B cell (primary cell): ENCODE measurements around the gene TSPAN33. TPM values are rescaled to one million over a fixed set of nuclear protein-coding genes. Genes with fewer than 3 reads are reported as not detected.
A peak's percentile ranks its signal among the peaks of the same experiment; 100 is the strongest.

Source experiments
- ATAC-seq: fragments of 200-7000 bp; cut with Tn5 transposase; one replicate; pipeline ENCODE4 v1.10.0; 2021; ENCODE audit warnings: low read depth, mild to moderate bottlenecking, moderate number of reproducible peaks, moderate library complexity
- CTCF ChIA-PET: fragments of 350-600 bp; sonication (Branson Sonifier 250); formaldehyde crosslinking; loops from one replicate; lab custom pipeline; 2021; ENCODE audit warnings: antibody characterized with exemption, inconsistent platforms; lab: Charles Lee
- POLR2A ChIA-PET: fragments of 350-600 bp; sonication (Branson Sonifier 250); formaldehyde crosslinking; loops from one replicate; lab custom pipeline; 2021; ENCODE audit warnings: antibody characterized with exemption; lab: Charles Lee
- DNase-seq: peaks from one replicate; pipeline ENCODE4 v3.0.0; 2013
- H2AFZ ChIP-seq: 2 replicates; pipeline ENCODE4 v1.6.1; 2012; ENCODE audit warnings: mild to moderate bottlenecking, low read depth, low read length; ENCODE audit not compliant: insufficient read depth, poor library complexity, severe bottlenecking
- H3K27ac ChIP-seq, 2 donors: 1 replicate in 1 of 2; 2 replicates in 1 of 2; pipeline ENCODE4 v1.5.1; 2012 to 2013; ENCODE audit warnings: low read length in 2 of 2, mild to moderate bottlenecking in 2 of 2, moderate library complexity in 1 of 2
- H3K27me3 ChIP-seq, 4 experiments: fragments of 200-600 bp in 1 of 4; sonication (generic) in 1 of 4; replicated peaks in 1 of 4; 1 replicate in 2 of 4; 2 replicates in 2 of 4; pipeline versions ENCODE4 v1.6.1 to v1.7.0; 2013 to 2016; ENCODE audit warnings: low read length in 3 of 4, mild to moderate bottlenecking in 2 of 4, mixed read lengths in 1 of 4, moderate library complexity in 1 of 4; ENCODE audit not compliant: insufficient read depth in 4 of 4, control insufficient read depth in 3 of 4; ENCODE audit errors: control extremely low read depth in 1 of 4
- H3K36me3 ChIP-seq, 2 experiments: replicated peaks in 1 of 2; 1 replicate in 1 of 2; 2 replicates in 1 of 2; pipeline versions ENCODE4 v1.6.1 to v1.7.1; 2013; ENCODE audit warnings: low read length in 1 of 2; ENCODE audit not compliant: insufficient read depth in 2 of 2, control insufficient read depth in 1 of 2; ENCODE audit errors: control extremely low read depth in 1 of 2, extremely low read depth in 1 of 2
- H3K4me1 ChIP-seq, 2 donors: fragments of 200-600 bp in 1 of 2; sonication (generic) in 1 of 2; 1 replicate in 1 of 2; 2 replicates in 1 of 2; pipeline versions ENCODE4 v1.5.1 to v1.6.1; 2013 to 2017; ENCODE audit warnings: low read length in 2 of 2; ENCODE audit not compliant: control insufficient read depth in 2 of 2, insufficient read depth in 2 of 2
- H3K4me2 ChIP-seq: replicated peaks from 2 replicates; pipeline ENCODE3; 2012; ENCODE audit warnings: mild to moderate bottlenecking, low read depth, low read length; ENCODE audit not compliant: poor library complexity, severe bottlenecking
- H3K4me3 ChIP-seq, 5 experiments: fragments of 200-600 bp in 1 of 5; sonication (generic) in 1 of 5; 1 replicate in 3 of 5; 2 replicates in 2 of 5; pipeline versions ENCODE4 v1.5.1 to v1.7.0; 2011 to 2016; ENCODE audit warnings: low read length in 4 of 5, mild to moderate bottlenecking in 4 of 5, low read depth in 2 of 5, control low read depth in 1 of 5, moderate library complexity in 1 of 5; ENCODE audit not compliant: insufficient read depth in 1 of 5; ENCODE audit errors: control extremely low read depth in 1 of 5, extremely low read depth in 1 of 5
- H3K79me2 ChIP-seq: fragments of 200-600 bp; sonication (generic); one replicate; pipeline ENCODE4 v1.6.0; 2016; ENCODE audit warnings: low read length; ENCODE audit not compliant: control insufficient read depth, insufficient read depth
- H3K9ac ChIP-seq: fragments of 200-600 bp; sonication (generic); 2 replicates; pipeline ENCODE4 v1.6.1; 2017; ENCODE audit warnings: mild to moderate bottlenecking, low read length, moderate library complexity
- H3K9me3 ChIP-seq, 3 donors: one replicate each; pipeline versions ENCODE4 v1.6.1 to v1.7.1; 2013; ENCODE audit warnings: low read length in 2 of 3; ENCODE audit not compliant: control insufficient read depth in 2 of 3, insufficient read depth in 1 of 3; ENCODE audit errors: control extremely low read depth in 1 of 3
- H4K20me1 ChIP-seq: 2 replicates; pipeline ENCODE4 v1.6.0; 2012; ENCODE audit warnings: mild to moderate bottlenecking, low read length; ENCODE audit not compliant: insufficient read depth, control insufficient read depth, poor library complexity, severe bottlenecking
- H3K27ac Mint-ChIP-seq: one replicate; pipeline ENCODE4 v1.8.0; 2021; ENCODE audit warnings: mixed read lengths
- H3K27me3 Mint-ChIP-seq: one replicate; pipeline ENCODE4 v1.8.0; 2021; ENCODE audit warnings: mixed read lengths
- H3K4me1 Mint-ChIP-seq: one replicate; pipeline ENCODE4 v1.8.0; 2021; ENCODE audit warnings: mixed read lengths
- H3K4me3 Mint-ChIP-seq: one replicate; pipeline ENCODE4 v1.8.0; 2021; ENCODE audit warnings: mixed read lengths
- H3K9me3 Mint-ChIP-seq: one replicate; pipeline ENCODE4 v1.8.0; 2022; ENCODE audit warnings: mixed read lengths; ENCODE audit not compliant: insufficient read depth
- EZH2 ChIP-seq: IDR thresholded peaks from 2 replicates; pipeline ENCODE4 v1.6.1; 2012; ENCODE audit warnings: borderline replicate concordance, low read depth, mild to moderate bottlenecking, moderate library complexity, low read length; ENCODE audit not compliant: insufficient read depth, poor library complexity, severe bottlenecking
- WGBS: methylation state at CpG from one replicate; pipeline ENCODE4 v1.1.5; 2013; ENCODE audit warnings: missing lambda C conversion rate; ENCODE audit not compliant: insufficient coverage; 5-methylcytosine and 5-hydroxymethylcytosine counted together
- intact Hi-C: fragments of 100-400 bp; cut with micrococcal nuclease; formaldehyde crosslinking; loops from one replicate; pipeline ENCODE4 v1.10.0; 2022
- polyA plus RNA-seq: library from polyadenylated mRNA; depleted of rRNA; stranded (reverse); fragments of >200 nt; gene quantifications from 2 replicates; pipeline ENCODE4 v1.2.3, GENCODE V29; 2012
- total RNA-seq, 2 donors: library from RNA; stranded (reverse); fragments of 120-200 nt in 1 of 2; gene quantifications; 1 replicate in 1 of 2; 2 replicates in 1 of 2; pipeline versions ENCODE4 v1.2.3 to v1.2.4, GENCODE V29; 2013 to 2022
- TF ChIP-seq, protein P1 (sequence below): fragments of 200-600 bp; IDR thresholded peaks from one replicate; pipeline ENCODE4 v1.8.0; 2022; ENCODE audit warnings: antibody characterized with exemption, mild to moderate bottlenecking

Gene TSPAN33
- total and polyA plus RNA-seq, 2 donors (not counting 1 experiment from before 2014, with no cell fraction given), result 111 TPM

DNA sequence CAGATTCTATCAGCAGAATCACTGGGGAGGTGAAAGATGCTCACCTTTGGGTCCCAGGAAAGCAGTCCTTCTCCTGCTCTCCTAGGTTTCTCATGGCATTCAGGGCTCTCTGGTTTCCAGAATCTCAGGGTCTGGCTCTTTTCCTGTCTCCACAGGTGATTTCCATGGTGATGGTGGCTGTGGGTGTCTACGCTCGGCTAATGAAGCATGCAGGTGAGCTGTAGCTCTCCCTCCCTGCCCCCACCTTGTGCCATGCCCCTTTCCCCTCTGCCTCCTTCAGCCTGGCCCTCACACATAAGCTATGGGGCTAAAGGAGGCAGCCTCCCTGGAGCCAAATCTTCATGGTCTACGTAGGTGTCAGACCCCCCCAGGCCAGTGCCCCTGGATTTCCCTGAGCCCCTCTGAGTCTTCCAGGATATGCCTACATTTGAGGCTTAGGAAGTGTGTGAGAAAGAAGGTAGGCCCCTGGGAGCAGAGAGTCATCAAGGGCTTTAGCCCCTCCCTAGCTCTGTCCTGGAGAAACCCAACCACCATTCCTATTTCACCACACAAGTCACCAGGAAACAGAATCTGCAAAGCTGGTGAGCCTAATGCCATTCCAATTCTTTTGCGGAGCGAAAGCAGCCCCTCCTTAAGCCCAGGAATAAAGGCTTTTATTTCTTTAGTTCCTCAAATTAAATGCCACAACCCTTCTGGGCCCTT is 17.2 kb downstream of the TSPAN33 start:
- ChIA-PET POLR2A (interaction anchor here (0.6 kb wide), 1 partner anchor 46 kb away, joined by 9 read pairs; no protein-coding TSS in a partner anchor), CTCF (interaction anchor here (1.2 to 11.9 kb wide), 6 partner anchors 10 to 72 kb away, joined by 3 to 168 read pairs (median 38); partner anchors contain the start of gene TSPAN33)
- intact Hi-C loops, result no loop called here
- Mint-ChIP-seq H3K4me1 (peaks cover 69% of the 10 kb centered on the region), H3K27me3 (no peaks in the 10 kb centered on the region), H3K9me3 (no peaks in the 10 kb centered on the region), H3K27ac (peak overlapping the region; percentile 62), H3K4me3 (peak overlapping the region; percentile 23)
- TF ChIP-seq EZH2, result no peak
- Histone ChIP-seq H4K20me1 (peaks cover 56% of the 10 kb centered on the region), H3K36me3 (peaks cover 4 to 52% of the 10 kb centered on the region in 2 experiments), H3K79me2 (peaks cover 70% of the 10 kb centered on the region), H3K4me3 (no peak overlapping the region), H2AFZ (no peak overlapping the region), H3K27ac (peak overlapping the region in 1 of 2 donors; percentile 53), H3K4me2 (peak overlapping the region; percentile 42), H3K27me3 (no peaks in the 10 kb centered on the region), H3K9ac (no peak overlapping the region), H3K4me1 (peaks cover 42 to 47% of the 10 kb centered on the region in 2 donors), H3K9me3 (no peaks in the 10 kb centered on the region)
- no peak for DNase-seq
- 60% methylated on average over 2 of the region's 5 CpGs for whole genome bisulfite sequencing
- ATAC-seq, result no peak

DNA sequence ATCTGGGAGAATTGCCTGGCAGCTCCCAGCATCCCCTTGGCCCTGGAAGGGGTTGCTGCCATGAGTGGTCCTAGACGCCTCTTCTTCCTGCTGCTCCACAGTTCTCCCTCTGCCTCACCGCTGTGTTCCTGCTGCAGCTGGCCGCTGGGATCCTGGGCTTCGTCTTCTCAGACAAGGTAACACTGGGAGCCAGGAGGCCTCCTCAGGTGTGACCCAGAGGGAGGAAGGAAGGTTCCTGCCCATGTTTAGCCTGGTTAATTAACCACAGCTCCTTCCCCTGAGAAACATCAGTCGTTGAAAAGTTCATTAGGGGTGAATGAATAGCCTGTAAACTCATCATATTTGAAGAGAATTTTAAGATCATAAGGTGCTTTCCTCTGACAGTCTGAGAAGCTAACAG is 18.2 kb downstream of the TSPAN33 start:
- Histone ChIP-seq H3K27ac (peak overlapping the region in 1 of 2 donors; percentile 53), H3K9me3 (no peaks in the 10 kb centered on the region)
- CTCF ChIA-PET, result interaction anchor here (0.6 to 11.9 kb wide), 11 partner anchors 8 to 368 kb away, joined by 4 to 168 read pairs (median 10); partner anchors contain the start of gene TSPAN33

More for the DNA sequence above, 18.2 kb downstream of the TSPAN33 start:
- Mint-ChIP-seq H3K9me3 (no peaks in the 10 kb centered on the region), H3K4me1 (peaks cover 73% of the 10 kb centered on the region), H3K4me3 (no peak overlapping the region), H3K27ac (peak overlapping the region; percentile 83), H3K27me3 (no peaks in the 10 kb centered on the region)
- no peak for TF ChIP-seq EZH2
- TF ChIP-seq, protein P1, sequence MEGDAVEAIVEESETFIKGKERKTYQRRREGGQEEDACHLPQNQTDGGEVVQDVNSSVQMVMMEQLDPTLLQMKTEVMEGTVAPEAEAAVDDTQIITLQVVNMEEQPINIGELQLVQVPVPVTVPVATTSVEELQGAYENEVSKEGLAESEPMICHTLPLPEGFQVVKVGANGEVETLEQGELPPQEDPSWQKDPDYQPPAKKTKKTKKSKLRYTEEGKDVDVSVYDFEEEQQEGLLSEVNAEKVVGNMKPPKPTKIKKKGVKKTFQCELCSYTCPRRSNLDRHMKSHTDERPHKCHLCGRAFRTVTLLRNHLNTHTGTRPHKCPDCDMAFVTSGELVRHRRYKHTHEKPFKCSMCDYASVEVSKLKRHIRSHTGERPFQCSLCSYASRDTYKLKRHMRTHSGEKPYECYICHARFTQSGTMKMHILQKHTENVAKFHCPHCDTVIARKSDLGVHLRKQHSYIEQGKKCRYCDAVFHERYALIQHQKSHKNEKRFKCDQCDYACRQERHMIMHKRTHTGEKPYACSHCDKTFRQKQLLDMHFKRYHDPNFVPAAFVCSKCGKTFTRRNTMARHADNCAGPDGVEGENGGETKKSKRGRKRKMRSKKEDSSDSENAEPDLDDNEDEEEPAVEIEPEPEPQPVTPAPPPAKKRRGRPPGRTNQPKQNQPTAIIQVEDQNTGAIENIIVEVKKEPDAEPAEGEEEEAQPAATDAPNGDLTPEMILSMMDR, result no peak
- Histone ChIP-seq H3K79me2 (peaks cover 60% of the 10 kb centered on the region), H2AFZ (no peak overlapping the region), H3K4me1 (peaks cover 49 to 54% of the 10 kb centered on the region in 2 donors), H3K9ac (no peak overlapping the region), H3K4me2 (peak overlapping the region; percentile 42), H4K20me1 (peaks cover 46% of the 10 kb centered on the region), H3K27me3 (no peaks in the 10 kb centered on the region), H3K4me3 (no peak overlapping the region), H3K36me3 (peaks cover 2 to 56% of the 10 kb centered on the region in 2 experiments)
- ATAC-seq, result no peak
- no peak for DNase-seq
- POLR2A ChIA-PET, result interaction anchor here (0.6 to 1.8 kb wide), 2 partner anchors 10 to 16 kb away, joined by 9 to 12 read pairs; no protein-coding TSS in a partner anchor
- intact Hi-C loops, result no loop called here
- WGBS, result 20% methylated on average over 1 of the region's 5 CpGs
